Left kidney (tissue), 2 donors: ENCODE measurements around the gene FAF2. TPM values are rescaled to one million over a fixed set of nuclear protein-coding genes. Genes with fewer than 3 reads are reported as not detected.

Source experiments
- DNase-seq: peaks from one replicate; pipeline ENCODE4 v3.0.0-alpha.2; 2013
- polyA plus RNA-seq: library from polyadenylated mRNA; unstranded; fragments of 120-200 nt; gene quantifications from one replicate; pipeline ENCODE4 v1.2.1, GENCODE V29; 2013; ENCODE audit not compliant: insufficient read length

The FAF2 gene
- polyA plus RNA-seq, 1 donor: 56.6 TPM

DNA sequence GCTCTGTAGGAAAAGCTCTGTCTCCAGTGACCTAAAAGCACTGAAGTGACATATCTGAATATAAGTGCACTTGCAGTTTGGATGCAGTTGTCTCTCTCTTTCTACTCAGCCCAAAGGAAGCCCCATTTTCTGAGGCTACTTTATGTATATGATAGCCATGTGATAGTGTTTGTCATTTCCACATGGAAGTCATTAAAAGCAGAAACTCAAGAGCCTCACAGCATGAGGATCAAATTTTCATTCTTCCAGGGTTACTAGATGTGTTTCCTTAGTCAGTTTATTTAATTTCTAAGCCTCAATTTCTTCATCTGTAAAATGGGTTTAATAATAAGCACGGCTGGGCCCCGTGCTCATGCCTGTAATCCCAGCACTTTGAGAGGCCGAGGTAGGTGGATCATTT lies 52.3 kb downstream of the FAF2 start:
- no peak for DNase-seq

DNA sequence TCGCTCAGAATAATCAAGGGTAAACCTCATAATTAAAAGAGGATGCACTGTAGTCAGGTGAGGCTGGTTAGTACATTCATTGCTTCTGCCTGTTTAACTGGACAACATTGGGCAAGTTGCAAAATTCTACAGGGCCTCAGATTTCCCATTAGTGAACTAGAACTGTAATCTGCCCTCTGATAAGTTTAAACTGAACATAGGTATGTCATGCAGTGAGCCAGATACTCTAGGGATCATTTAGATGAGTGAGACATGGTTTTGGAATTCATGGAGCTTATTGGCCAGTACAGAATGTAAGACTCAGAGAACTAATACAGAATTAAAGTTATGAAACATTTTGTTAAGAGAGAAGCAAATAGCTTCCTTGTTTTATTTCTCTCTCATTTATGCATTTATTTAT lies 53.1 kb downstream of the FAF2 start:
- DNase-seq: no peak

DNA sequence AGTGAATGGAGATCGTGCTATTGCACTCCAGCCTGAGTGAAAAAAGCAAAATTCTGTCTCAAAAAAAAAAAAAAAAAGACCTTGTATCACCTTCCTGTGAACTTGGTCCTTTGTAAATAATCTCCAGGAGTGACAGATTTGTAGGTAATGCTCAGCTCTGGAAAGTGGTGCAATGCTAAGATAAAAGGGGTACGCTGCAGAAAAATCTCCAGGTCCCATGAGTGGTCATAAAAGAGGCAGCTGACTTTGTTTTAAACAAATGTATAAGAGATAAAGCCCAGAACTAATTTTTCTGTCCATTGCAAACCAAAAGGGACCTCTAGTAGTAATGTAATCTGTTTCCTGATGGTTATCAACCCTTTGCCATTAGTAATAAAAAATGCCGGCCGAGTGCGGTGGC lies 55.3 kb downstream of the FAF2 start:
- no peak for DNase-seq

DNA sequence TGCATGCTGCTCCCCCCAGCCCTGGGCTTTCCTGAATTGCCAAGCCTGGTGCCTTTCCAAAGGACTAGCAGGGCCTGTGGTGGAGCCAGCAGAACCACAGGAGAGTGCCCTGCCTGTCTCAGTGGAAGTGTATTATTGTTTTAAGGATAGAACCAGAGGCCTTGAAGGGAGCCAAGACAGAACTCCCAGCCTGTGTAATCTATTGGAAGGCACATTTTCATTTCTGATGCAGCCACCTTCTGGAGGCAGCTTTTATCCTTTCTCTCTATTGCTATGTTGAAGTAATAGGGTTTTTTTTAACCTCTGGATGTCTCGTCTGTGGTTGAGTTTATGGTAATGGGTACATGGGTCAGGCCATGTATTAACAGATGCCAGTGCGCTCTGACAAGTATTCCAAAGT lies 59.7 kb downstream of the FAF2 start:
- no peak for DNase-seq

- no peak for DNase-seq
These were observed 60.4 kb downstream of the FAF2 start for GRCh38 chr5:176508603-176509002.

DNA sequence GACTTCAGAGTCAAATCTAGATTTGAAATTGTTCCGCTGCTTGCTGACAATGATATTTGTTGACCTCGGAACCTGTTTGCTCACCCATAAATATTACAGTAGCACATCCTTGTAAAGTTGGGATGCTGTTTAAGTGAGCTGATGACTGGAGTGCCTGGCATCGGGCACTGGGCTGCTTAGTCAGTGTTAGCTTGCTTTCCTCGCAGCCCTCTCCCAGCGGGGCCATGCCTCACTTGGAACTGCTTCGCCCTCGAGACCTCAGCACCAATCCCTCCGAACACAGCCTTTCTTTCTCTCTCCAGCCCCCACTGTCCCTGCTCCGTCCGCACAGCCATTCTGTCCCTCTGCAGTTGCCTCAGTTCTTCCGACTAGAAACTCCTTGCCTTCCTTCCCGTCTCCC lies 65.6 kb downstream of the FAF2 start:
- DNase-seq: no peak

- DNase-seq: no peak
These were observed 66.2 kb downstream of the FAF2 start for GRCh38 chr5:176514244-176514950.

DNA sequence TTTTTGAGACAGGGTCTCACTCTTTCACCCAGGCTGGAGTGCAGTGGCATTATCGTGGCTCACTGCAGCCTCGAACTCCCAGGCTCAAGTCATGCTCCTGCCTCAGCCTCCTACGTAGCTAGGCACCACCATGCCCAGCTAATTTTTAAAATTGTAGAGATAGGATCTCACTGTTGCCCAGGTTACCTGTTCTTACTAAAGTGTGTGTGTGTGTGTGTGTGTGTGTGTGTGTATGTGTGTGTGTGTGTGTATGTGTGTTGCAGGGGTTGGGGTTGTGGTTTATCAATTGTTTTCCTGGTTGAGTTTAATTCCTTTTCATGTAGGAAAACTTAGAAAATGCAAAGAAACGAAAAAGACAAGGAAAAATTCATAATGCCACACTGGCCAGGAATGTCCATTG lies 67.2 kb downstream of the FAF2 start:
- DNase-seq: no peak

DNA sequence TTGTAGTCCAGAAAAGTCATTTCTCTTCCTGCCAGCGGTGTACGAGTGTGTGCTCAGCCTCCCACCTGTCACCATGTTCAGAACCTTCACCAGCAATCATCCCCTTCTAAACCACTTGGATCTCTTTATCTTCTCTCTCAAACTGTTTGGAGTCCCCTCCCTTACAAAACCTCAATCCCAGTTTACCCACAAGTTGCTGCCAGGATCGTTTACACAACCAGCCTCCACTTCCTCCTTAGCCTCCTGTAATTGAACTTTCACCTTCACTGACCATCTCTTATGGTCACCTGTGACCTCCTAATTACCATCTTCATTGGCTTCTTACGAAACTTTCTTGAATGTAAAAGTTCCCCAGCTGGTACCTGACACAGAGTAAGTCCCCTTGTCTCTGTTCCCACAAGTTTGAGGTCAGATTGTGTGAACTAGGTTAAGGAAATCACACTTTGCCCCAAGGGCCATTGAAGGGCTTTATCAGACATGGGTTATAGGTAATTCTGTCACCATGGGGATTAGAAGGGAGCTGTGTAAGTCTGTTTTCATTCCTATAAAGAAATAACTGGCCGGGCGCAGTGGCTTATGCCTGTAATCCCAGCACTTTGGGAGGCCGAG lies 69.0 kb downstream of the FAF2 start:
- DNase-seq: no peak

DNA sequence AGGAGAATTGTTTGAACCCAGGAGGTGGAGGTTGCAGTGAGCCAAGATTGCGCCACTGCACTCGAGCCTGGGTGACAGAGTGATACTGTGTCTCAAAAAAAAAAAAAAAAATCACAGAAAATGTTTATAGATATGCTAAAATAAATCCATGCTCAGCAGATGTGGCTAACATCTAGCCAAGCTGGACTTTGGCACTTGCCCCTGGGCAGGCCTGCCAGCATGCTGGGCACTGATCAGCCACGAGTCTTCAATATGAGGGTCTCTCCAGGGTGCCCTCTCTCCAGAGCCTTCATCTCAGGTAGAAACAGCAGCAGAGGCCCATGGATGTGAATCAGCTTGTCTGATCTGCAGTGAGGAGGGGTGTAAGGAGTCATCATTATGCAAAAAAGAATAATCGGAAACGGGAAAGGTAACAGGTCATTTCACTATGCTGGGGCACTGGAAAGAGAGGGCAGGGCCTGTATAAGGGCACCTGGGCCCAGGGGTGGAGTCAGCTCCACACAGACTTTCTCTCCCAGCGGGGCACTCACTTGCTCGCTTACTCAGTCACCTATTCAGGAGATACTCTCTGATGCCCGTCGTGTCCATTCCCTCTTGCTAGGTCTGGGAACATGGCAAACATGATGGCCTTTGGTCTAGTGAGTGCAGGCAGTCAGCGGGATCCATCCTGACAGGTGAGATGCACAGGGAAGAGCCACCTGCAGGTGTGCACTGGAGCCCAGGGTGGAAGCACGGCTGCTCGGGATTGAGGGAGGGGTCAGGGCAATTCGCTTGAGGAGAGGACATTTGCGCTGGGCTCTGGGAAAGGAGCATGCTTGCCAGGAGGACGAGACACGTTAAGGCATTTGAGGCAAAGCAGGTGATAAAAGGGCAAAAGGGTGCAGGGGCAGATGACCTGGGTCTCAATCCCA lies 71.9 kb downstream of the FAF2 start:
- DNase-seq: no peak

DNA sequence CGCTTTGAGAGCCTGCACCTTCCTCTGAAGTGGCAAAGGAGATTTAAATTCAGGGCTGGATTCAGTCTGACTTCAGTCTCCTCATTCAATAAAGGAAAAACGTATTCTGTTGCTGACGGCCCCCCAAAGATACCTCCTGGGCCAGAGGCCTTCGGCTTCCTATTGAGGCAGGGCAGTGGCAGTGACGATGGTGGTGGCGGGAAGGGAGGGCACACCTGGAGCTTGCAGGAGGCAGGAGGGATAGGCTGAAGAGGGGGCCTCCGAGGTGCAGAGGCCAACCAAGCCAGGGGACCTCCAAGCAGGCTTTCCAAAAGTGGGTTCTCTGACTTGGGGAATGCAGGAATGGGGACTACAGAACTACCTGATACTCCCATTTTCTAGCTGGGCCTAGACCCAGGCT lies 73.1 kb downstream of the FAF2 start:
- DNase-seq: no peak

- DNase-seq: no peak
These were observed 73.6 kb downstream of the FAF2 start for GRCh38 chr5:176521699-176522263.

- no peak for DNase-seq
These were observed 76.0 kb downstream of the FAF2 start for GRCh38 chr5:176524138-176524537.

- DNase-seq: no peak
These were observed 76.8 kb downstream of the FAF2 start for GRCh38 chr5:176524987-176525386.

- DNase-seq: no peak
These were observed 77.5 kb downstream of the FAF2 start for GRCh38 chr5:176525677-176526076.

- DNase-seq: no peak
These were observed 78.3 kb downstream of the FAF2 start for GRCh38 chr5:176526462-176526861.

DNA sequence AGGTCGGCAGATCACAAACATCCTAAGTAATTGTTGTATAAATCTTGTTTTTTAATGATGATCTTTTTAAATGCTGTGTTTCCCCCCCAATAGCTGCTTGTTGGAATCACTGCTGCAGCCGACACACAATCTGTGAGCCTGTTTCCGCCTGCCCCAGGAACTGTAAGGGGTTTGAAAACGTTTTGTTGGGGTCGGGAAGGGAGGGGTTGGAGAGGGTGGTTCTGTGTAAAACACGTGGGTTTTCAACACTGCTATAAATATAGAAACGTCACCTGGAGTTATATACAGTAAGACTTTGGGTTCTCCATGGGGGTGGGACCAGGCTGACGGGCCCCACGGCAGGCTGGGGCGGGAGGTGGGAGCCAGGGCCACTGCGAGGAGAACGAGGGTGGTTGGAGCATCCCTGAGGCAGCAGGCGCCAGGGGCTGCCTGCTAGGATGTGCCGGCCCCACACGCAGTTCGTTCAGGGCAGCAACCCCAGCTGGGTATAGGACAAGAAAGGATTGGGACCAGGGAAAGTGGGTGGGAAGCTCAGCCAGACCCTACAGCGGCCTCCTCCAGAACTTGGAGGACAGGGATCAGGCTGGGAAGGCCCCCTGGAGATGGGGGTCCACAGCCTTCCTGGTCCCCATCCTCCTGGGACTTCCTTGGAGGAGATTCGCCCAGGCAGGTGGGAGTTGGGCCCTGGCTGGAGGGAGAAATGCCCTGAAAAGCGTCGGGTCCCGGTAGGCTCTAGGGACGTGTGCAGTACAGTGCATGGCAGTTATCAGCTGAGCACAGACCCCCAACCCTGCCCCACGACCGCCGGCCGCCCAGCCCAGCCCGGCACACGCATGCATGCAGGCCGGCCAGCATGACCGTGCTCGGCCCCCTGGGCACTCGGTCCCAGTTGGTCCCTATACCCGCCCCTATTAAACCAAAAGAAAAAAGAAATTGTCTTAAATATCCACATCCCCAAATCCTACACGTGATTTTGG lies 79.3 kb downstream of the FAF2 start:
- no peak for DNase-seq

GRCh38 chr5:176528301-176528700 lies 80.1 kb downstream of the FAF2 start:
- DNase-seq: no peak

DNA sequence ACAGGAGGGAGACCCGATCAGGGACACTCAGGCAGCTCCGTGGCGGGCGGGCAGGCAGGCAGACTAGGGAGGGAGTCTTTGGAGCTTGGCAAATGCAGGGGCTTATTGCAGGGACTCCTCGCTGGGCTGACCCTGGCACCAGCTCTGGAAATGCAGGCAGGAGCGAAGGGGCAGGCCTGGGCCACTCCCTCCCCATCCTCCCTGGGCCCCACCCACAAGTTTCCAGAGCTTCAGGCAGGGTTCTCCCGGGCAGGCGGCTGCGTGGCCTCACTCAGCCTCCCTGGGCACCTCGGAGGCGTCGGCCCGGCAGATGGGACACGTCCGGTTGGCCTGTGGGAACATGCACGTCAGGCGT lies 80.6 kb downstream of the FAF2 start:
- DNase-seq: no peak

- DNase-seq: no peak
These were observed 81.0 kb downstream of the FAF2 start for GRCh38 chr5:176529116-176529740.

- DNase-seq: no peak
These were observed 81.6 kb downstream of the FAF2 start for GRCh38 chr5:176529741-176530141.
